Natural killer cell (primary cell): Measurements from ENCODE around the gene RGS3. TPM values are rescaled to one million over a fixed set of nuclear protein-coding genes. Genes with fewer than 3 reads are reported as not detected.

Source experiments
- ATAC-seq, 3 donors: fragments of 150-1000 bp in 2 of 3; fragments of 200-7000 bp in 1 of 3; cut with Tn5 transposase; 1 replicate in 1 of 3; 2 replicates in 2 of 3; pipeline ENCODE4 v1.10.0; 2021; ENCODE audit warnings: mild to moderate bottlenecking in 2 of 3, moderate library complexity in 2 of 3
- DNase-seq, 2 donors: peaks; one replicate each; pipeline versions ENCODE4 v3.0.0 to v3.0.0-alpha.2; 2013 to 2021; ENCODE audit warnings: mixed read lengths in 1 of 2
- H3K27ac ChIP-seq: one replicate; pipeline ENCODE4 v1.5.1; 2013; ENCODE audit warnings: mild to moderate bottlenecking, low read length
- H3K27me3 ChIP-seq: one replicate; pipeline ENCODE4 v1.6.1; 2013; ENCODE audit warnings: low read length; ENCODE audit not compliant: control insufficient read depth, insufficient read depth
- H3K36me3 ChIP-seq: one replicate; pipeline ENCODE4 v1.6.1; 2013; ENCODE audit warnings: low read length; ENCODE audit not compliant: control insufficient read depth, insufficient read depth
- H3K4me1 ChIP-seq: one replicate; pipeline ENCODE4 v1.6.1; 2013; ENCODE audit warnings: low read length; ENCODE audit not compliant: control insufficient read depth, insufficient read depth
- H3K4me3 ChIP-seq: one replicate; pipeline ENCODE4 v1.5.1; 2013; ENCODE audit warnings: low read length
- H3K9me3 ChIP-seq: one replicate; pipeline ENCODE4 v1.6.1; 2013; ENCODE audit warnings: low read length; ENCODE audit not compliant: control insufficient read depth, insufficient read depth
- H3K27ac Mint-ChIP-seq, 2 donors: one replicate each; pipeline ENCODE4 v1.8.0; 2022; ENCODE audit warnings: mild to moderate bottlenecking in 2 of 2, mixed read lengths in 2 of 2, moderate library complexity in 1 of 2
- H3K27me3 Mint-ChIP-seq, 2 donors: one replicate each; pipeline ENCODE4 v1.8.0; 2022; ENCODE audit warnings: low read depth in 2 of 2, mixed read lengths in 2 of 2
- H3K36me3 Mint-ChIP-seq: one replicate; pipeline ENCODE4 v1.8.0; 2022; ENCODE audit warnings: mixed read lengths
- H3K4me1 Mint-ChIP-seq, 2 donors: one replicate each; pipeline ENCODE4 v1.8.0; 2022; ENCODE audit warnings: mixed read lengths in 2 of 2
- H3K4me3 Mint-ChIP-seq: one replicate; pipeline ENCODE4 v1.8.0; 2022; ENCODE audit warnings: mild to moderate bottlenecking, moderate library complexity, mixed read lengths
- H3K9me3 Mint-ChIP-seq, 2 donors: one replicate each; pipeline ENCODE4 v1.8.0; 2022; ENCODE audit warnings: mixed read lengths in 2 of 2
- WGBS: methylation state at CpG from one replicate; pipeline ENCODE4 v1.1.7; 2013; ENCODE audit warnings: missing lambda C conversion rate; ENCODE audit not compliant: insufficient coverage; 5-methylcytosine and 5-hydroxymethylcytosine counted together
- intact Hi-C: fragments of 100-400 bp; cut with micrococcal nuclease; formaldehyde crosslinking; loops from one replicate; pipeline ENCODE4 v1.14.2; 2022
- total RNA-seq, 4 donors: library from RNA; stranded (reverse); fragments of 120-200 nt in 1 of 4; gene quantifications; one replicate each; pipeline versions ENCODE4 v1.2.3 to v1.2.4, GENCODE V29; 2013 to 2022
- TF ChIP-seq, protein P1 (sequence below): fragments of 200-600 bp; IDR thresholded peaks from one replicate; pipeline ENCODE4 v1.8.0; 2022; ENCODE audit warnings: antibody characterized with exemption

The RGS3 gene
- total RNA-seq, 3 donors from 2014 or later (not counting 1 experiment from before 2014, with no cell fraction given): 148 to 269 (median 190) TPM

GRCh38 chr9:113499153-113499875 is 35.8 kb downstream of the RGS3 start:
- WGBS: 90% methylated on average over 10 of the region's 10 CpGs
- Mint-ChIP-seq H3K9me3 (no peaks in the 10 kb centered on the region), H3K27ac (no peak overlapping the region), H3K4me1 (peaks cover 23 to 31% of the 10 kb centered on the region in 2 donors), H3K27me3 (peaks cover 0 to 3% of the 10 kb centered on the region in 2 donors), H3K4me3 (no peak overlapping the region), H3K36me3 (no peaks in the 10 kb centered on the region)
- peaks cover 21% of the 10 kb centered on the region for H3K4me1 ChIP-seq
- no peak for ATAC-seq
- H3K36me3 ChIP-seq: no peaks in the 10 kb centered on the region
- no peak for DNase-seq
- H3K27ac ChIP-seq: no peak overlapping the region
- TF ChIP-seq, protein P1, sequence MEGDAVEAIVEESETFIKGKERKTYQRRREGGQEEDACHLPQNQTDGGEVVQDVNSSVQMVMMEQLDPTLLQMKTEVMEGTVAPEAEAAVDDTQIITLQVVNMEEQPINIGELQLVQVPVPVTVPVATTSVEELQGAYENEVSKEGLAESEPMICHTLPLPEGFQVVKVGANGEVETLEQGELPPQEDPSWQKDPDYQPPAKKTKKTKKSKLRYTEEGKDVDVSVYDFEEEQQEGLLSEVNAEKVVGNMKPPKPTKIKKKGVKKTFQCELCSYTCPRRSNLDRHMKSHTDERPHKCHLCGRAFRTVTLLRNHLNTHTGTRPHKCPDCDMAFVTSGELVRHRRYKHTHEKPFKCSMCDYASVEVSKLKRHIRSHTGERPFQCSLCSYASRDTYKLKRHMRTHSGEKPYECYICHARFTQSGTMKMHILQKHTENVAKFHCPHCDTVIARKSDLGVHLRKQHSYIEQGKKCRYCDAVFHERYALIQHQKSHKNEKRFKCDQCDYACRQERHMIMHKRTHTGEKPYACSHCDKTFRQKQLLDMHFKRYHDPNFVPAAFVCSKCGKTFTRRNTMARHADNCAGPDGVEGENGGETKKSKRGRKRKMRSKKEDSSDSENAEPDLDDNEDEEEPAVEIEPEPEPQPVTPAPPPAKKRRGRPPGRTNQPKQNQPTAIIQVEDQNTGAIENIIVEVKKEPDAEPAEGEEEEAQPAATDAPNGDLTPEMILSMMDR: no peak
- no peak overlapping the region for H3K4me3 ChIP-seq
- intact Hi-C loops: no loop called here
- H3K9me3 ChIP-seq: no peaks in the 10 kb centered on the region
- no peaks in the 10 kb centered on the region for H3K27me3 ChIP-seq

DNA sequence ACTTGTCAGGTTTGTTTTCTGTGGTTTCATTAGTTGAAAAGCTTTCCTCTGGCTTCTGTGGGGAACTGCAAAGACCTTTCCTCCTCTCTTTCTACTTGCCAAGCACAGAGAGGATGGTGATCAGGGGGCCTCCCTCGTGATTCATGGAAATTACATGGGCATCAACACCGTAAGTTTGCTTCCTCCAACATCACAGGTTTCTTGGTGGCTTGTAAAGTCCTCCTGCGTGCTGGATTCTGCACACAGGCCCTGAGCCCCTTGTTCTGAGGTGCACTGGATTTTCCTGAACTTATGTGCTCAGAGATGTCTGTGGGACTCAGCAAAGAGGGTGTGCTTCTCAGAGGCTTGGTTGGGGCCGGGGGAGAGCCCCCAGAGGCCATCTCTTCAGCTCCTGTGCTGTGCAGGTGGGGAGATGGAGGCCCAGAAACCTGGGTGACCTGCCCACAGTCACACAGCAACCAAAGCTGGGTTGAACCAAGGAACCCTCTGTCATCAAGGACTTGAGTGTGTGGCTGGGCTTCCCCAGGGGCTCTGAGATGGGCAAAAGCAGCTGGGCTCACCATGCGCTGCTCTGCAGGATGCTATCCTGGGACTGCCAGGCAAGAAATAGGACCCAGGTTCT is 36.5 kb downstream of the RGS3 start:
- Mint-ChIP-seq H3K27me3 (peaks cover 0 to 3% of the 10 kb centered on the region in 2 donors), H3K27ac (no peak overlapping the region), H3K36me3 (no peaks in the 10 kb centered on the region), H3K9me3 (no peaks in the 10 kb centered on the region), H3K4me3 (no peak overlapping the region), H3K4me1 (peaks cover 18 to 36% of the 10 kb centered on the region in 2 donors)
- no peaks in the 10 kb centered on the region for H3K9me3 ChIP-seq
- H3K27ac ChIP-seq: no peak overlapping the region
- no peaks in the 10 kb centered on the region for H3K36me3 ChIP-seq
- H3K4me3 ChIP-seq: no peak overlapping the region
- no peak for ATAC-seq
- TF ChIP-seq, protein P1: no peak
- 82% methylated on average over 5 of the region's 5 CpGs for WGBS
- intact Hi-C loops: no loop called here
- H3K4me1 ChIP-seq: peaks cover 21% of the 10 kb centered on the region
- no peaks in the 10 kb centered on the region for H3K27me3 ChIP-seq
- no peak for DNase-seq

- Histone ChIP-seq H3K36me3 (no peaks in the 10 kb centered on the region), H3K4me1 (peaks cover 21% of the 10 kb centered on the region), H3K4me3 (no peak overlapping the region), H3K27me3 (no peaks in the 10 kb centered on the region), H3K27ac (no peak overlapping the region), H3K9me3 (no peaks in the 10 kb centered on the region)
- TF ChIP-seq, protein P1: no peak
- WGBS: 92% methylated on average over 20 of the region's 20 CpGs
- Mint-ChIP-seq H3K27ac (no peak overlapping the region), H3K4me3 (no peak overlapping the region), H3K27me3 (peaks cover 0 to 3% of the 10 kb centered on the region in 2 donors), H3K4me1 (peaks cover 10 to 34% of the 10 kb centered on the region in 2 donors), H3K36me3 (no peaks in the 10 kb centered on the region), H3K9me3 (no peaks in the 10 kb centered on the region)
- intact Hi-C loops: no loop called here
- no peak for ATAC-seq
- DNase-seq: no peak
Measured at GRCh38 chr9:113501129-113501686, 37.7 kb downstream of the RGS3 start.
